ENCODE measurements around the gene NEDD8.

DNA sequence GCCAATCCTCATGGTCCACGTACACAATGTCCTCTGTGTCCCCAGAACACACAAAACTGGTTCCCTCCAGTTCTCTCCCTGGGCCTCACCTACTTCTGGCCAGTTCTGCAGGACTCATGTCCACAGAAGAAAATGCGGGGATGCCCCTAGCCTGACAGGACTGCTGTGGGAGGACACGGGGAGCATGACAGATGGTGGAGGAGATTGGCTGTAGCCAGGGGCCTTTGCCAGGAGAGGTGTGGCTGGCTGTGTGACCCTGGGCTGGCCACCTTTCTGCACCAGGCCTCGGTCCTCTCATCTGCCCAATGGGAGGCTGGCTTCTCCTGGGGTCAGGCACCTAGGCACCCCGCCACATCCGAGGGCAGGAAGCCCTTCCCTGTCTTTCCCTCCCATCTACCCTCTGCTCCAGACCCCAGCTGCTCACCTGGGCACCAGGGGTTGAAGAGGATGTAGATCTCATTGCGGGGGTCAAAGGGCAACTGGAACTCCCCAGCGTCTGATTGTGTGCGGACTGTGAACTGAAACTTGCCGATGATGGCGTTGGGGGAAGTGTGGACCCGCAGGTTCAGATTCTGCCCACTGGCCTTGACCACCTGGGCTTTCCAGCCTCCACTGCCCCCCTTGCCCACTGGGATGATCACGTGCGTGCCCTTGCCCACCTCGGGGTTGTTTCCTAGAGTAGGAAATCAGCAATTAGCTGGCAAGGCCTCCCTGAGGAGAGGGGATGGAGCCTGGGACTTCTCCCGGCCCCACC is 28.0 kb upstream of the NEDD8 start:
- TF ChIP-seq POLR2A (IDR thresholded peaks at IDR 0.05; ENCODE audit: low read depth, low read length) = no peak
- TF ChIP-seq, protein P1, sequence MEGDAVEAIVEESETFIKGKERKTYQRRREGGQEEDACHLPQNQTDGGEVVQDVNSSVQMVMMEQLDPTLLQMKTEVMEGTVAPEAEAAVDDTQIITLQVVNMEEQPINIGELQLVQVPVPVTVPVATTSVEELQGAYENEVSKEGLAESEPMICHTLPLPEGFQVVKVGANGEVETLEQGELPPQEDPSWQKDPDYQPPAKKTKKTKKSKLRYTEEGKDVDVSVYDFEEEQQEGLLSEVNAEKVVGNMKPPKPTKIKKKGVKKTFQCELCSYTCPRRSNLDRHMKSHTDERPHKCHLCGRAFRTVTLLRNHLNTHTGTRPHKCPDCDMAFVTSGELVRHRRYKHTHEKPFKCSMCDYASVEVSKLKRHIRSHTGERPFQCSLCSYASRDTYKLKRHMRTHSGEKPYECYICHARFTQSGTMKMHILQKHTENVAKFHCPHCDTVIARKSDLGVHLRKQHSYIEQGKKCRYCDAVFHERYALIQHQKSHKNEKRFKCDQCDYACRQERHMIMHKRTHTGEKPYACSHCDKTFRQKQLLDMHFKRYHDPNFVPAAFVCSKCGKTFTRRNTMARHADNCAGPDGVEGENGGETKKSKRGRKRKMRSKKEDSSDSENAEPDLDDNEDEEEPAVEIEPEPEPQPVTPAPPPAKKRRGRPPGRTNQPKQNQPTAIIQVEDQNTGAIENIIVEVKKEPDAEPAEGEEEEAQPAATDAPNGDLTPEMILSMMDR (conservative IDR thresholded peaks at IDR 0.05; ENCODE audit: low read depth, low read length) = no peak
- TF ChIP-seq MAFK (IDR thresholded peaks at IDR 0.05; ENCODE audit: low read depth, low read length) = no peak
- TF ChIP-seq RFX5 (IDR thresholded peaks at IDR 0.05; ENCODE audit: low read depth, low read length) = no peak
- TF ChIP-seq RCOR1 (IDR thresholded peaks at IDR 0.05; ENCODE audit: insufficient replicate concordance, low read length) = no peak
- no peak for TF ChIP-seq FOS (IDR thresholded peaks at IDR 0.05; ENCODE audit: low read depth, low read length)
- TF ChIP-seq, protein P2, sequence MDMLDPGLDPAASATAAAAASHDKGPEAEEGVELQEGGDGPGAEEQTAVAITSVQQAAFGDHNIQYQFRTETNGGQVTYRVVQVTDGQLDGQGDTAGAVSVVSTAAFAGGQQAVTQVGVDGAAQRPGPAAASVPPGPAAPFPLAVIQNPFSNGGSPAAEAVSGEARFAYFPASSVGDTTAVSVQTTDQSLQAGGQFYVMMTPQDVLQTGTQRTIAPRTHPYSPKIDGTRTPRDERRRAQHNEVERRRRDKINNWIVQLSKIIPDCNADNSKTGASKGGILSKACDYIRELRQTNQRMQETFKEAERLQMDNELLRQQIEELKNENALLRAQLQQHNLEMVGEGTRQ (IDR thresholded peaks at IDR 0.05; ENCODE audit: low read depth, low read length) = no peak
- no peak for TF ChIP-seq RAD21 (IDR thresholded peaks at IDR 0.05; ENCODE audit: low read length)
- TF ChIP-seq, protein P3, sequence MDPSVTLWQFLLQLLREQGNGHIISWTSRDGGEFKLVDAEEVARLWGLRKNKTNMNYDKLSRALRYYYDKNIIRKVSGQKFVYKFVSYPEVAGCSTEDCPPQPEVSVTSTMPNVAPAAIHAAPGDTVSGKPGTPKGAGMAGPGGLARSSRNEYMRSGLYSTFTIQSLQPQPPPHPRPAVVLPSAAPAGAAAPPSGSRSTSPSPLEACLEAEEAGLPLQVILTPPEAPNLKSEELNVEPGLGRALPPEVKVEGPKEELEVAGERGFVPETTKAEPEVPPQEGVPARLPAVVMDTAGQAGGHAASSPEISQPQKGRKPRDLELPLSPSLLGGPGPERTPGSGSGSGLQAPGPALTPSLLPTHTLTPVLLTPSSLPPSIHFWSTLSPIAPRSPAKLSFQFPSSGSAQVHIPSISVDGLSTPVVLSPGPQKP (IDR thresholded peaks at IDR 0.05; ENCODE audit: borderline replicate concordance, low read depth, low read length) = no peak
- TF ChIP-seq MXI1 (IDR thresholded peaks at IDR 0.05; ENCODE audit: borderline replicate concordance, low read depth, low read length) = no peak
- no peak for TF ChIP-seq BHLHE40 (IDR thresholded peaks at IDR 0.05; ENCODE audit: low read depth, low read length)
- TF ChIP-seq CEBPB (IDR thresholded peaks at IDR 0.05; ENCODE audit: low read depth, low read length) = no peak

Measured in IMR-90 (cell line).